Measurements from ENCODE around the gene PRR16. TPM values are rescaled to one million over a fixed set of nuclear protein-coding genes. Genes with fewer than 3 reads are reported as not detected.

The PRR16 gene
- total RNA-seq, 1 experiment from 2014 or later = not detected

DNA sequence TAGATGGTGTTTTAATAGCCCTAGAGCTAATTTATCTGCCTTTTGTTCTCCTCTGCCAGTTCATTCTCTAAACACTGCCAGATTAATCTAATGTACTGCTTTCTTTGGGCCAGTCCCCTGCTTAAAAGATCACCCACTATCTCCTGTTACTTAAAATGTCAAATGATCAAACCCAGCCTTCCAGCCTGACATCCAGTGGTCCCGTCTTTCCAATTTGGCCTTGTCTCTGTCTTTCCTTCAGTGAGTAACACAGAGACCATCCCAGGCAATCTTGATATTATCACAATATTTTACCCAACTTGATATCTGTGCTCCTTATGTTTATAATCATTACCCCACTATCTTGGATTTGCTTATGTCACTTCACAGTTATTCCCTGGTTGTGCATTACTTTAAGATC is 12.0 kb downstream of the PRR16 start:
- intact Hi-C loops (cut with micrococcal nuclease; ENCODE audit: unreplicated experiment) (no loop called here), in situ Hi-C loops (cut with HindIII; ENCODE audit: low pct_unique_long_range_greater_than_20kb, low sequenced_read_pairs) (no loop called here)
- Histone ChIP-seq H3K4me3 (ENCODE audit: low read depth in 2 of 2, low read length in 2 of 2) (no peak overlapping the region), H3K27ac (ENCODE audit: low read length) (no peak overlapping the region), H3K4me1 (ENCODE audit: control insufficient read depth, insufficient read depth, low read length) (no peaks in the 10 kb centered on the region), H3K27me3 (ENCODE audit: control insufficient read depth, insufficient read depth, low read length) (no peaks in the 10 kb centered on the region), H3K9me3 (ENCODE audit: control insufficient read depth, insufficient read depth, low read depth, low read length) (no peaks in the 10 kb centered on the region), H3K36me3 (ENCODE audit: control insufficient read depth, insufficient read depth, low read length) (no peaks in the 10 kb centered on the region)
- ChIA-PET CTCF (no interaction called here), POLR2A (no interaction called here)
- no TSS peak for BruUV-seq (replicated peaks)
- no peak for DNase-seq (ENCODE audit: low read depth, low spot score)
- TF ChIP-seq POLR2AphosphoS5 (IDR thresholded peaks at IDR 0.05; ENCODE audit: low read depth, low read length) (no peak), SIN3A (IDR thresholded peaks at IDR 0.05; ENCODE audit: borderline replicate concordance, insufficient read depth, low read depth, low read length) (no peak), TCF7L2 (IDR thresholded peaks at IDR 0.05; ENCODE audit: low read depth, low read length) (no peak)
- TF ChIP-seq, protein P1, sequence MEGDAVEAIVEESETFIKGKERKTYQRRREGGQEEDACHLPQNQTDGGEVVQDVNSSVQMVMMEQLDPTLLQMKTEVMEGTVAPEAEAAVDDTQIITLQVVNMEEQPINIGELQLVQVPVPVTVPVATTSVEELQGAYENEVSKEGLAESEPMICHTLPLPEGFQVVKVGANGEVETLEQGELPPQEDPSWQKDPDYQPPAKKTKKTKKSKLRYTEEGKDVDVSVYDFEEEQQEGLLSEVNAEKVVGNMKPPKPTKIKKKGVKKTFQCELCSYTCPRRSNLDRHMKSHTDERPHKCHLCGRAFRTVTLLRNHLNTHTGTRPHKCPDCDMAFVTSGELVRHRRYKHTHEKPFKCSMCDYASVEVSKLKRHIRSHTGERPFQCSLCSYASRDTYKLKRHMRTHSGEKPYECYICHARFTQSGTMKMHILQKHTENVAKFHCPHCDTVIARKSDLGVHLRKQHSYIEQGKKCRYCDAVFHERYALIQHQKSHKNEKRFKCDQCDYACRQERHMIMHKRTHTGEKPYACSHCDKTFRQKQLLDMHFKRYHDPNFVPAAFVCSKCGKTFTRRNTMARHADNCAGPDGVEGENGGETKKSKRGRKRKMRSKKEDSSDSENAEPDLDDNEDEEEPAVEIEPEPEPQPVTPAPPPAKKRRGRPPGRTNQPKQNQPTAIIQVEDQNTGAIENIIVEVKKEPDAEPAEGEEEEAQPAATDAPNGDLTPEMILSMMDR (IDR thresholded peaks at IDR 0.05) = no peak
- TF ChIP-seq, protein P2, sequence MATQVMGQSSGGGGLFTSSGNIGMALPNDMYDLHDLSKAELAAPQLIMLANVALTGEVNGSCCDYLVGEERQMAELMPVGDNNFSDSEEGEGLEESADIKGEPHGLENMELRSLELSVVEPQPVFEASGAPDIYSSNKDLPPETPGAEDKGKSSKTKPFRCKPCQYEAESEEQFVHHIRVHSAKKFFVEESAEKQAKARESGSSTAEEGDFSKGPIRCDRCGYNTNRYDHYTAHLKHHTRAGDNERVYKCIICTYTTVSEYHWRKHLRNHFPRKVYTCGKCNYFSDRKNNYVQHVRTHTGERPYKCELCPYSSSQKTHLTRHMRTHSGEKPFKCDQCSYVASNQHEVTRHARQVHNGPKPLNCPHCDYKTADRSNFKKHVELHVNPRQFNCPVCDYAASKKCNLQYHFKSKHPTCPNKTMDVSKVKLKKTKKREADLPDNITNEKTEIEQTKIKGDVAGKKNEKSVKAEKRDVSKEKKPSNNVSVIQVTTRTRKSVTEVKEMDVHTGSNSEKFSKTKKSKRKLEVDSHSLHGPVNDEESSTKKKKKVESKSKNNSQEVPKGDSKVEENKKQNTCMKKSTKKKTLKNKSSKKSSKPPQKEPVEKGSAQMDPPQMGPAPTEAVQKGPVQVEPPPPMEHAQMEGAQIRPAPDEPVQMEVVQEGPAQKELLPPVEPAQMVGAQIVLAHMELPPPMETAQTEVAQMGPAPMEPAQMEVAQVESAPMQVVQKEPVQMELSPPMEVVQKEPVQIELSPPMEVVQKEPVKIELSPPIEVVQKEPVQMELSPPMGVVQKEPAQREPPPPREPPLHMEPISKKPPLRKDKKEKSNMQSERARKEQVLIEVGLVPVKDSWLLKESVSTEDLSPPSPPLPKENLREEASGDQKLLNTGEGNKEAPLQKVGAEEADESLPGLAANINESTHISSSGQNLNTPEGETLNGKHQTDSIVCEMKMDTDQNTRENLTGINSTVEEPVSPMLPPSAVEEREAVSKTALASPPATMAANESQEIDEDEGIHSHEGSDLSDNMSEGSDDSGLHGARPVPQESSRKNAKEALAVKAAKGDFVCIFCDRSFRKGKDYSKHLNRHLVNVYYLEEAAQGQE (IDR thresholded peaks at IDR 0.05; ENCODE audit: insufficient read depth in 1 of 2, low read depth in 2 of 2, low read length in 1 of 2) = no peak
- no peak for ATAC-seq

DNA sequence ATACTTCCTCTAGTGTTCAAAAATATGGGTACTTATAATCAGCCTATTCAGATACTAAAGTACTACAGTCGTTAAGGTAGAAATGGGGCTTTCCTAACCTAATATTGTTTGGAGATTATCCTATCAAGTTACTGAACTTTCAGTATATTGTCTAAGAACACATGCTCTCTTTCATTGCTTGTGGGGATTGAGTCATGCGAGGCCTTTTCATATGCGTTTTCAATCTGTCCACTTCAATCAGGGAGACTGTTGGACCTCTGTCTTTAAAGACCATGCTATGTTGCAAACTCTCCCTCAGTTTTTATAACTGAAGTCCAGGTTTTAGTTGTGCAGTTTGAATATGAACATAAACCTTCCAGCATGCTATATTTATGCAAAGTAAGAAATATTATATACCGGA is 15.0 kb downstream of the PRR16 start:
- no peak for ATAC-seq
- ChIA-PET CTCF (no interaction called here), POLR2A (no interaction called here)
- no peaks in the 10 kb centered on the region for H3K27me3 ChIP-seq (ENCODE audit: control insufficient read depth, insufficient read depth, low read length)
- TF ChIP-seq, protein P2 (IDR thresholded peaks at IDR 0.05; ENCODE audit: insufficient read depth in 1 of 2, low read depth in 2 of 2, low read length in 1 of 2) = no peak
- no peaks in the 10 kb centered on the region for H3K4me1 ChIP-seq (ENCODE audit: control insufficient read depth, insufficient read depth, low read length)
- BruUV-seq (replicated peaks) = no TSS peak
- H3K36me3 ChIP-seq (ENCODE audit: control insufficient read depth, insufficient read depth, low read length) = no peaks in the 10 kb centered on the region
- H3K9me3 ChIP-seq (ENCODE audit: control insufficient read depth, insufficient read depth, low read depth, low read length) = no peaks in the 10 kb centered on the region
- intact Hi-C loops (cut with micrococcal nuclease; ENCODE audit: unreplicated experiment) (no loop called here), in situ Hi-C loops (cut with HindIII; ENCODE audit: low pct_unique_long_range_greater_than_20kb, low sequenced_read_pairs) (no loop called here)
- no peak overlapping the region for H3K27ac ChIP-seq (ENCODE audit: low read length)
- no peak for DNase-seq (ENCODE audit: low read depth, low spot score)
- H3K4me3 ChIP-seq (ENCODE audit: low read depth in 2 of 2, low read length in 2 of 2) = no peak overlapping the region

Measured in Panc1 (cell line).